ENCODE results near the gene TTC24.
"Not testable (repeated sequence)": the region's sequence is repeated elsewhere in the genome, so short reads cannot be mapped to it uniquely, and the experiment has no call there.

The TTC24 gene

DNA sequence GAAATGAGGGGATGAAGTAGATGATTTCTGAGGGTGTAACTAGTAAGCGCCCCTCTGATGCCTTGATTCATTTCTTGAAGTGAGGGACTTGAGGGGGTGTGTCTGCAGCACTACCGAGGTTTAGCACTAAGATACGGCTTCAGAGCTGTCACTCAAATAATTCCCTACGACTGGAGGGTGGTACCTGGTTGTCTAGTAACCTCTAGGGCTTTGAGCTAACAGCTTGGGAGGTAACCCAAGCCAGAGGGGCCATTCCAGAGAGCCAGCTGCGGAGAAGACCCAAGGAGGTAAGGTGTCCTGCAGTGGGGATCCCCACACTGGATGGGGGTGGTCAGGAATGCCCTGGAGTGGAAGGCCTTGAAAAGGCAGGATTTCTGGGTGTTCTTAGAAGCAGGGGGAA, at the start of gene TTC24:
TSS of gene TTC24 (plus strand) at position 252 of the 400 bp plus-strand sequence. CDS start 1,642 bp downstream, outside the sequence.
- no peak for DNase-seq (ENCODE audit: low read depth)

DNA sequence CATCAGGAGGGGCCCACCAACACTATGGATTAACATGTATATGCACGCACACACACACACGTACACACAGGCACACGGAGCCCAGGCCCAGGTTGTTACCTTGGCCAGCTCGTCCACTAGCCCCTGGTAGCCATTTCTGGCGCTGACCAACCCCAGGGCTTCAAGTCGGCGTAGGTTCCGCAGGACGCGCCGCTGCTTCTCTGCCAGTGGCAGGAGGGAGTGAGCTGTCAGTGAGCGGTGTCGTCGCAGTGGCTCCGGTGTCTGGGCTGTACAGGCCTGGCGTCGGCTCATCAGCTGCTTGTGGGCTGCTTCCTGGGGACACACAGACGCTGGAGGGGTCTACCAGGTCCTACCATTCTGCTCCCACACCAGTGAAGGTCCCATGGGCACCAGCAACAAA, 49.5 kb upstream of the TTC24 start:
- no peak for DNase-seq (ENCODE audit: low read depth)

DNA sequence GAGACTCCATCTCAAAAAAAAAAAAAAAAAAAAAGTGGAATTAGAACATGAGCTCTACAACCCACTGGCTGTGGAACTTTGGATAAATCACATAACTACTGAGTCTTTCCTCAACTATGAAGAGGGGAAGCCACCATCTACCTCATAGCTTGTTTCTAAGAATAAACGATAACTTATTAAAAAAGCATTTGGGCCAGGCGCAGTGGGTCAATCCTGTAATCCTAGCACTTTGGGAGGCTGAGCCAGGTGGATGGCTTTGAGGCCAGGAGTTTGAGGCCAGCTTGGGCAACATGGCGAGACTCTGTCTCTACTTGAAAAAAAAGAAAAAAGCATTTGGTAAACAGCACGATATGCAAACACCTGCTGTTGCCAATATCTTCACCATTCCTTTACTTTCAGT, 47.1 kb upstream of the TTC24 start:
- DNase-seq (ENCODE audit: low read depth), result no peak

DNA sequence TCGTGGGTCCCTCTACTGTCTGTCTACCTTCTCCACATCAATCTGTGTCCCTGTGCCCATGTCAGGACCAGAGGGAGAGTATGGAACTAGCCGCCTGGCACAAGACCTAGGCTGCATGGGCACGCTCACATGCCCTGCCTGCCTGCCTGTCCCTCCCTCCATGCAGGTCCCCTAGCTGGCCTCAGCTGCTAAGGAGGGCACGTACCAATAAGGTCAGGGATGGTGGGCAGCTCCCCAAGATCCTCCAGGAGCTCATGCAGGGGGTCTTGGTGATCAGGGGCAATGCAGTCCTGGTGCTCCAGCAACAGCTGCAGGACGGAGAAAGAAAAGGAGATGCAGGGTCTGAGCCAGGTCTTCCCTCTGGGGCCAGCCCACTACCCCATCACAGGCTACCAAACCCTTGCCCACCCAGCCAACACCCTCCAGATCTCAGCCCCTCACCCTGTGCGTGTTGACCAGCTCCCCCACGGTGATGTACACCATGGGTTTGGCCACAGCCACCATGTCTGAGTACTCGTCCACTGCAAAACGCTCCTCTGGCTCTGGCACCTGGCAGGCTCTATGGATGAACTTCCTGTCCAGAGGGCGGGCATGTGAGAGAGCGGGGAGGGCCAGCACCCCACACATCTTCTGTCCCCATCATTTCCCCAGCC, 45.8 kb upstream of the TTC24 start:
- no peak for DNase-seq (ENCODE audit: low read depth)

DNA sequence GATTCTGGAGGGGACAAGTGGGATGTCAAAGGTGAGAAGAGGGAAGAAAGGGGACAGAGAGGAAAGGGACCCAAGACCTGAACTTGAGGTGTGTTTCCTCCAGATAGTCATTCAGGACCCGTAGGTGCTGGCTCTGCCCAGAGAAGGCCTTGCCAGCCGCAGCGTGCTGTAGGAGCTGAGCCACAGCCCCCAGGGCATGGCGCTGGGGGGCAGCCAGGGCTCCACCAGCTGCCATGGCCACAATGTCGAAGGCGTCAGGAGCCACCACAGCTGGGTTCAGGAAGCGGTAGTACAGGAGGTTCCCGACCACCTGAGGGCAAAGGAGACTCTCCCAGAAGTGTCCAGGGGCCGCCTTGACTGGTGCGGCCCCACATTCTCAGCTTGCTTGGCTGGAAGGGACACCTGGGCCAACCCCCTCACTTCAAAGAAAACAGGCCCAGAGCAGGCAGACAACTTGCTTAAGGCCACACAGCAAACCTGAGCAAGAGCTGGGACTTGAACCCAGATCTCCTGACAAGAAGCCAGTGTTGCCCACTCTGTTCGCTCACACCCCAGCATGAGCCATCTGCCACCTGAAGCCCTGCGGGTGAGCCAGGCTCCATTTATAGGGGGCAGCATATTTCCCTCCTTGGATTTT, 45.0 kb upstream of the TTC24 start:
- no peak for DNase-seq (ENCODE audit: low read depth)

DNA sequence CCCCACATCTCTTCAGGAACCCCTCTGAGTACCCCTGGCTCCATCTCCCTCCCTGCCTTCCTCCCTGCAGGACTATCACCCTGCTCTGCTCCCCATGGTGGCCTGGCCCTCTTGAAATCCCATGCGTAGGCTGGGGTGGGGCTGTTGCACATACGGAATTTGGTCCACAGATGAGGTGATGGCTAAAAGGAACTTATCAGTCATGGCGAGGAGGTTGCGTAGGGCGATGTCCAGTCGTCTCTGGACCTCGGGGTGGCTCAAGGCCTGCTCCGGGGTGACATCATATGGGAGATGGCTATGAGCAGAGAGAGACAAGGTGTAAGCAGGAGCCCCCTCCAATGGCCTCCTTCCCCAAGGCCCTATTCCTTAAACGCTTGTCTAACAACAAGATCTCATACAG, 42.5 kb upstream of the TTC24 start:
- DNase-seq (ENCODE audit: low read depth), result no peak

DNA sequence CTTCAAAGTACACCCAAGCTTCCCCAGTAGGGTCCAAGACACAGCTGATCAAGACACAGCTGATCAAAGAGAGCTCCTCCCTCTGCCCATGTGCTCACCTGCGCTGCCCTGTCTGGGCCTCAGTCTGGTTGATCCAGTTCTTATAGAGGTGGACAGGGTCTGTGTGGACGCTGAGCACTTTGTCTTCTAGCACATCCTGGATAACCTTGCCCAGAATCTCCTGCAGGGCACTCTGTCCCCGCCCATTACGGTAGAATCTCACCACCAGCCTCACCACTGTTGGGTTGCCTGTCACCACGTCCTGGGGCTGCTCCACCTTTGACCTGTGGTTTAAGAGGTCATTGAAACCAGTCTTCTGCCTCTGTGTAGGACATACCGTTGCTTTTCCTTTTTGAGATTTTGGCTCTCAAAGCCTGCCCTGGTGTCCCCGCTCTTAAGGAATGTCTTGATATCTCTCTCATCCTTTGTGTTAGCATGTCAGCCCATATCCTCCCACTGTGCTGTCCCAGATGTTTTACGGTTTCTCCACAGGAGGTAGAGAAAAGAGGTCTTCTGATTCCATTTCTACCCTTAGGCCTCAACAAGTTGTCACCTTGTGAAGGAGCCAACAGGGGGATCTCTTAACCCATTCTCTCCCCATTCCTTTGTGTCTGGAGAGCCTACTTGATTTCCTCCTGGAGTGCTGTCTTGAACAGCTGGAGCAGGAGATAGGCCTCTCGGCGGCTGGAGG, 40.6 kb upstream of the TTC24 start:
- no peak for DNase-seq (ENCODE audit: low read depth)

DNA sequence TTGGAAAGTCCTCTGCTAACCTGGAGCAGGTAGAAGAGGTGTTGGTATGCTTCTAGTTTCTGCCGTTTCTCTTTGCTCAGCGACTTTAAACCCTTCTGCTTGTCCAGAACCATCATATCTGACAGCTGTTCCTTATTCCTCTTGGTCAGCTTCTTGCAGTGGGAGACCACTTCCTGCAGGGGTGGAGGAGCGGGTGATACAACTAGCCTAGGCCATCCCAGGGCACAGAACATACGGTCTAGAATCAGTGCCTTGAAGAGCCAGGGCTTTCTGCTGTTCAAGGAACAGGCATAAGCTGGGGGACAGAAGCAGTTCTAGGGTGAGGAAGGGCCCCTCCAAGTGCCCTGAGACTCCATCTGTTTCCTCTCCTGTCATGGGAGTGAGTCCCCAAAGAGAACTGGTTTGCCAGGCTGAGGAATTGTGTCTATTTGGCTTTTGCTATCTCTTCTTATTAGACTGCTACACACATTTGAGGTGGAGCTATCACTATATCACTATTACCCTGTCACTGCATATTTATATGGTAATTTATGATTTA, 39.6 kb upstream of the TTC24 start:
- DNase-seq (ENCODE audit: low read depth), result no peak

DNA sequence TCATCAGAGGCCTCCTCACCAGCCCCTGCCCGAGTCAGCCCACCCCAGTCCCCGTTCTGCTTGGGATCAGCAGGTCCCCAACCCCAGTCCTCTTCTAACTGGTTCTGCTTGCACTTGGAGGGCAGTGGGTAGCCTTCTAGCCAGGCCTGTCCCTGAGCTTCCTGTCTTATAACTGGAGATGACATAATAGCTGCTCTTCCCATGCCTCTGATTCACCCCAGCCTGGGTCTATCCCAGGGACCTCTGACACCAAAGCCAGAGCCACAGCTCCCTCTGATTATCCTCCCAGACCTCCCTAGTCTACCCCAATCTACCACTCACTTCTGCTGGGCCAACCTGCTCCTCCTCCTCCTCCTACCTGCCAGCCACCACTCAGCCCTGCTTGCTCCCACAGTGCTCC, 38.6 kb upstream of the TTC24 start:
- no peak for DNase-seq (ENCODE audit: low read depth)

DNA sequence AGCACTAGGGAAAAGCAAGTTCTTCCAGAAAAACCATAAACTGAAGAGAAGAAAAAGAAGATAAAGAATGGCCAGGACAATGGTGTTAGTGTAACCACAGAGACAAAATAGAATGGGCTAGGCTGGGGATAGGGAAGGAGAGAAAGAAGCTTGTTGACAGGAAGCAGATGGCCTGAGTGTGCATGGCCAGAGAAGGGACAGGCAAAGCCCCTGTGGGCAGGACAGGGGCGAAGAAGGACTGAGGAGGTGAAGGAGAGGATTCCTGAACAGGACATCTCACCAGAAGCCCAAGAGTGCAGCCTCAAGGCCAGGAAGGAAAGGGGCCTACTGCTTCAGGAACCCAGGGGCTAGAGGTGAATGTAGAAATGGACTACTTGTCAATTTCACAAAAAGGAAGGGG, 36.5 kb upstream of the TTC24 start:
- no peak for DNase-seq (ENCODE audit: low read depth)

DNA sequence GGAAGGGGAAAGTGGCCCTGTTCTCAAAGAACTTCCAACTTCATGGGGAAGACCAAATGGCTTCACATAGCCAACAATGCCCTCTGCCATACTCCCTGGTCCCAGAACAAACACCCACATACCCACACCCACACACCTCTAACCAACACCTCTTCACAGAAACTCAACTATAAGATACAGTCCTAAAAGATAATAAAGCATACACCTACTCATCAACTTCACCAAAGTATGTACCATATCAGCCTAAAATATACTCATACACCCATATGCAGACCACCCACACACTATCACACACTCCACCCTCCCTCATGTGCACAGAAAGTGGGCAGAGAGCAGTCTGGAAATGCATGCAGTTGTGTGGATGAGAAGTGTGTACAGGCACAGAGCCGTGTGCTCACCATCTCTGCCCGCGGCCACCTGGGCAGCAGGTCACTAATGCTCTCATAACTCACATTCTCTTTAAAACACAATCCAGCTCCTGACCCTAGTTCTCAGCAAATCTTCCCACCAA, 34.9 kb upstream of the TTC24 start:
- DNase-seq (ENCODE audit: low read depth), result no peak

DNA sequence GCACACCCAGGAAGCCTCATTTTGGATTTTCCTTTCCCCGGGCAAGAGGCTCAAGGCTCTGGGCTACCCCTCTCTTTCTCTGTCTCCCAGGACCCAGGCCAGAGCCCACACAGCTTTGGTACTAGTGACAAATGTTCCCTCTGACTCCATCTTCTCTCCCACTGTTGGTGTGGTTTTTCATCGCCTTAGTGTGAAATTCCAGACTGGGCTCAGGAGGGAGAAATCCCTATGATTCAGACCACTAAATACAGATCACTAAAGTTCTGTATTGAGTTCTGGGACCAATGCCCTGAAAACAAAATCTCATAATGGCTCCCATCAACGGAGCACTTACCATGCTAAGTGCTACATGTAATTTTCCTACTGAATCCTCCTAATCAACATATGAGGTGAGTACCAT, 33.3 kb upstream of the TTC24 start:
- DNase-seq (ENCODE audit: low read depth), result no peak

DNA sequence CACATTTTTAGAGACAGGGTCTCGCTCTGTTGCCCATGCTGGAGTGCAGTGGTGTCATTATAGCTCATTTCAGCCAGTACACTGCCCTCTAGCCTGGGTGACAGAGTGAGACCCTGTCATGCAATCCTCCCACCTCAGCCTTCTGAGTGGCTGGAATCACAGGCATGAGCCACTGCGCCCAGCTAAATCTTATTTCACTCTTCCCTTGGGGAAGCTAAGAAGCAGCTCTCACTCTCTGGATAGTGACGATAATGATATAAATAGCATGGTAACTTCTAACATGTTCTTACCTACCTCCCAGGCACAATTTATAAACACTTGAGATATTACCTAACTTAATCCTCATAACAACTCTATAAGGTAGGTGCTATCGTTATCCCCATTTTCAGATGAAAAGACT, 32.1 kb upstream of the TTC24 start:
- DNase-seq (ENCODE audit: low read depth), result no peak

DNA sequence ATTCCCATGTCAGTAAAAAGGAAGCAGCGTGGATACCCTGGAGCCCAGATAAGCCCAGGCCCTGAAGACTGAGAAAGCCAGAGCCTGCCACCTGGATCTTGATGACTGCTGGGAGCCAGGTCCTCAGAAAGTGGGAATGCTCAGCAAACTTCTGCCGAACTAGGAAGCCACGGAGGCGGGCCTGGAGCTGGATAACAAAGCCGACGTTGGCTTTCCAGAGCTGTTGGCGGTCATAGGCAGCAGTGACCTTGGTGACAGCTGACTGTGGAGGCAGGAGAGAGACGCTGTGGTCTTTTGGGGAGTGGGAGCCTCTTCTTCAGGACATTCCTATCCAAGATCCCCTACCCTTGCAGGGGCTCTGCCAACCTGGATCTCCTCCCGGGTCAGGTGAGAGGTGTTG, 31.5 kb upstream of the TTC24 start:
- DNase-seq (ENCODE audit: low read depth), result no peak

DNA sequence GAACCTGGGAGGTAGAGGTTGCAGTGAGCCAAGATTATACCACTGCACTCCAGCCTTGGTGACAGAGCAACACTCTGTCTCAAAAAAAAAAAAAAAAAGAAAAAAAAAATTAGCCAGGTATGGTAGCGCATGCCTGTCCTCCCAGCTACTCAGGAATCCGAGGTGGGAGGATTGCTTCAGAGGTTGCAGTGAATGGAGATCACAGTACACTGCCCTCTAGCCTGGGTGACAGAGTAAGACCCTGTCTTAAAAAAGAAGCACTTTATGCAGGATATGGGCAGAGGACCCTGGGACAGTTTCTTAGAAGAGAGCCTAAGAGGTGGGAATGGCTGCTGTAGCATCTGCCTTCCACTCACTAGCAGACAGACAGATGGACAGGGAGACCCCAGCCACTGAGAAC, 30.1 kb upstream of the TTC24 start:
- no peak for DNase-seq (ENCODE audit: low read depth)

DNA sequence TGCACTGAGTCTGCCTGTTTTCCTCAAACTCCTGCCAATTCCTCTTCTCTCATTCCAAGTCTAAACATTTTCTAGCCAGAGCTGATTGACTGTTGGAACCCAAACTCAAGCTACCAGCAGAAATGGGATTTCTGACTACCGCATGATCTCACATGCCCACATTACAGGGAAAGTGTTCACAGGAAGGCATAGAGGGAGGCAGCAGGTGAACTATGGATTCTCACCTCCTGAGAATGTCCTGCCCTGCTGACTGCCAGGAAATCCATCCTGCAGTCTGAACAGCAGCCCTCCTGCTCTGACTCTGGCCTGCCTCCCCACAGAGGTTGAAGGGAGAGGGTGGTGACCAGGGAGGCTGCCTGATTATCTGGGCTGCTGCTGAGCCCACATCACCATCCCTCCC, 29.7 kb upstream of the TTC24 start:
- DNase-seq (ENCODE audit: low read depth), result no peak

DNA sequence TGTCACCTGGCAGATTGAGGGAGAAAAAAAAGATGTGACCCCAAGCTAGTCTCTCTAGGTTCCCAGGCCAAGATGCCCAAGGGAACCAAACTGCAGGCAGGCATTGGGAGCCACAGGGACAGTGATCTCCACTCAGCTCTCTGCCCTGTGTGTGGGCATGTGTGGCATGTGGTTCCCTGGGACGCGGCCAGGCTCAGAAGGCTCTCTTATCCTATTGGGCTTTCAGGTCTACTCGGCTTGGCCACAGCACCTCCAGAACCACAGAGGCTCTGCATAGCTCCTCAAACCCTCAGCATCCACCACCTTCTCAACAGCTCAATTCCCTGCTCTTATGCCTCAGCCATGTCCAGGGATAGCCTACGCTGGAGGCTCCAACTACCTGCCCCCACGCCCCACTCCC, 29.2 kb upstream of the TTC24 start:
- DNase-seq (ENCODE audit: low read depth), result no peak

DNA sequence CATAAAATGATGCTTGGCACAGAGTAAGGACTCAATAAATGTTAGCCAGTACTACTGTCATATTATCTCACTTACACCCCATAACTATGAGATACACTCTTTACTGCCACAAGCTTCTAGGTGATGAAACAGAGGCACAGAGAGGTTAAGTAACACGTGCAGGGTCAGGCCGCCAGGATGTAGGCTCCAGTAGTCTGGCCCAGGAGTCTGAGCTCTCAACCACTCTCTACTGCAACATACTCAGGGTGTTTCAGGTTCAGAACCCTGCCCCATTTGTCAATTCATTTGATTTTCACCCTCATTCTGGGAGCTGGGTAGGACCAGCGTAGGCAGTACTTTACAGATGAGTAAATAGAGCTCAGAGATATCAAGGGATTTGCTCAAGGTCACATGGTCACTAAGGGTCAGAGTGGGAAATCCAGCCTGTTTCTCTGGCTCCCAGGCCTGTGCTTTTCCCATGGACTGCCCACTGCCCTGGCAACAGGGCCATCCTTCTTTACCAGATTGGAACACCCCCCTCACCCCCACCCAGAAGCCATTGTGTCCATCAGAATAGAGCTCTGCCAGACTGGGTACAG, 28.4 kb upstream of the TTC24 start:
- DNase-seq (ENCODE audit: low read depth), result no peak

DNA sequence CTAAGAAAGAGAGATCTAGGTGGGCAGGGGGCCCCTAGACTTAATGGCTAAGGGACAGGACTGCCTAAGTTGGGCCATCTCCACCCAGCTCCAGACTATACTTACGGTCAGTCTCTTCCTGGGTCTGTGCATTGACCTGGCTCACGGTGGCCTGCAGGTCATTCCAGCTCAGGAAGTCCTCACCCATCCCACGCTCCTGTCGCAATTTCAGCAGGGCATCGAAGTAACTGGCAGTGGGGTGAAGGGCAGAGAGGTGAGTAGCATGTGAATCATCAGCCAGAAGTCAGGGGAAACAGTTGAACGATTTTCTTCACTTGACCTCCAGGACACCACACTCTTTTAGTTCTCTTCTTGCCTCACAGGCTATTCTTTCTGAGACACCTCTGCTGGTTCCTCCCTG, 27.7 kb upstream of the TTC24 start:
- no peak for DNase-seq (ENCODE audit: low read depth)

DNA sequence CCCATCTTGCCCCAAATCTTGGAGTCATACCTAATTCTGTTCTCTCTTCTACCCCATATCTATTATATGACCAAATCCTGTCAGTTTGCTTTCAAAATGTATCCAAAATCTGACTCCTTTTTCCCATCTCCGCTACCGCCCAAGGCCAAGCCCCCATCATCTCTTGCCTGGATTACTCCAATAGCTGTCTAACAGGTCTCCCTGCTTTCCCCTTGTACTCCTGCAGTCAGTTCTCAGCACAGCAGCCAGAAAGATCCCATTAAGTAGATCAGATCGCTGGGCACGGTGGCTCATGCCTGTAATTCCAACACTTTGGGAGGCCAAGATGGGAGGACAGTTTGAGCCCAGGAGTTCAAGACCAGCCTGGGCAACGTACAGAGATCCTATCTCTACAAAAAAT, 27.0 kb upstream of the TTC24 start:
- no peak for DNase-seq (ENCODE audit: low read depth)

DNA sequence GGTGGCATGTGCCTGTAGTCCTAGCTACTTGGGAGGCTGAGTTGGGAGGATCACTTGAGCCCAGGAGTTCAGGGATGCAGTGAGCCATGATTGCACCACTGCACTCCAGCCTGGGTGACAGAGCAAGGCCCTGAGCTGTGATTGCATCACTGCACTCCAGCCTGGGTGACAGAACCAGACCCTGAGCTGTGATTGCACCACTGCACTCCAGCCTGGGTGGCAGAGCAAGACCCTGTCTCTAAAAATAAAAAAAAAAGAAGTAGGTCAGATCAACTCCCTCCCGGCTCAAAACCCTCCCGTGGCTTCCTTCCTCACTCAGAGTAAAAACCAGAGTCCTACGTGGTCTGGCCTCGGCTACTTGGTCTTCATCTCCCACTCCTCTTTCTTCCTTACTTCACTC, 26.6 kb upstream of the TTC24 start:
- not testable (repeated sequence) for DNase-seq (ENCODE audit: low read depth)

DNA sequence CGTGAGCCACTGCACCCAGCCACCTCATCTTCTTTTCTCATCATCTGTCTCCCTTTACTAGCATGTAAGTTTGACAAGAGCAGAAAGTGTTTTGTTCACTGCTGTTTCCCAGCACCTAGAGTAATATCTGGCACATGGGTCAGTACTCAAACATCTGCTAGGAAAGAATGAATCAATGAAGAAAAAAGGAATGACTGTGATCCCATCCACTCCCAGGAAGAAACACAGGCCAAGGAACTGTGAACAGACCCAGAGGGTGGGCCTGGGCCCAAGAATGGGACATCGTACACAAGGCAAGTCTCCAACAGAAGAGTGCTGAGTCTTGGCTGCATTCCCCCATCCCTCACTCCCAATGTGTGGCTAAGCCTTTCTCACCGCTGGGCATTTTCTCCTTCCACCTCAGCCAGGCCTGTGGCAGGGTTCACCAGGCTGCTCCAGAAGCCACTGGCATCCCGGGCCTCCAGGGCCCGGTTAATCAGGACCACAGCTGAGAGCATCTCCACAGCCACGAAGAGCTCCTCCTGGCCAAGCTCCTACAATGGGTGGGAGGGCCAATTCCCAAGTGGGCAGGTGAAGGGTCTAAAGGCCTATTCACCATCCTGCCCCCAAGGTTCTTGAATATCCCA, 25.6 kb upstream of the TTC24 start:
- no peak for DNase-seq (ENCODE audit: low read depth)

Data from stromal cell of bone marrow (primary cell).